B cell (primary cell): Measurements from ENCODE around the gene GRIN2D. TPM values are rescaled to one million over a fixed set of nuclear protein-coding genes. Genes with fewer than 3 reads are reported as not detected.

Experiments used
- ATAC-seq: fragments of 200-7000 bp; cut with Tn5 transposase; one replicate; pipeline ENCODE4 v1.10.0; 2021; ENCODE audit warnings: low read depth, mild to moderate bottlenecking, moderate number of reproducible peaks, moderate library complexity
- CTCF ChIA-PET: fragments of 350-600 bp; sonication (Branson Sonifier 250); formaldehyde crosslinking; loops from one replicate; lab custom pipeline; 2021; ENCODE audit warnings: antibody characterized with exemption, inconsistent platforms; lab: Charles Lee
- POLR2A ChIA-PET: fragments of 350-600 bp; sonication (Branson Sonifier 250); formaldehyde crosslinking; loops from one replicate; lab custom pipeline; 2021; ENCODE audit warnings: antibody characterized with exemption; lab: Charles Lee
- DNase-seq: peaks from one replicate; pipeline ENCODE4 v3.0.0; 2013
- H2AFZ ChIP-seq: 2 replicates; pipeline ENCODE4 v1.6.1; 2012; ENCODE audit warnings: mild to moderate bottlenecking, low read depth, low read length; ENCODE audit not compliant: insufficient read depth, poor library complexity, severe bottlenecking
- H3K27ac ChIP-seq, 2 donors: 1 replicate in 1 of 2; 2 replicates in 1 of 2; pipeline ENCODE4 v1.5.1; 2012 to 2013; ENCODE audit warnings: low read length in 2 of 2, mild to moderate bottlenecking in 2 of 2, moderate library complexity in 1 of 2
- H3K27me3 ChIP-seq, 4 experiments: fragments of 200-600 bp in 1 of 4; sonication (generic) in 1 of 4; replicated peaks in 1 of 4; 1 replicate in 2 of 4; 2 replicates in 2 of 4; pipeline versions ENCODE4 v1.6.1 to v1.7.0; 2013 to 2016; ENCODE audit warnings: low read length in 3 of 4, mild to moderate bottlenecking in 2 of 4, mixed read lengths in 1 of 4, moderate library complexity in 1 of 4; ENCODE audit not compliant: insufficient read depth in 4 of 4, control insufficient read depth in 3 of 4; ENCODE audit errors: control extremely low read depth in 1 of 4
- H3K36me3 ChIP-seq, 2 experiments: replicated peaks in 1 of 2; 1 replicate in 1 of 2; 2 replicates in 1 of 2; pipeline versions ENCODE4 v1.6.1 to v1.7.1; 2013; ENCODE audit warnings: low read length in 1 of 2; ENCODE audit not compliant: insufficient read depth in 2 of 2, control insufficient read depth in 1 of 2; ENCODE audit errors: control extremely low read depth in 1 of 2, extremely low read depth in 1 of 2
- H3K4me1 ChIP-seq, 2 donors: fragments of 200-600 bp in 1 of 2; sonication (generic) in 1 of 2; 1 replicate in 1 of 2; 2 replicates in 1 of 2; pipeline versions ENCODE4 v1.5.1 to v1.6.1; 2013 to 2017; ENCODE audit warnings: low read length in 2 of 2; ENCODE audit not compliant: control insufficient read depth in 2 of 2, insufficient read depth in 2 of 2
- H3K4me2 ChIP-seq: replicated peaks from 2 replicates; pipeline ENCODE3; 2012; ENCODE audit warnings: mild to moderate bottlenecking, low read depth, low read length; ENCODE audit not compliant: poor library complexity, severe bottlenecking
- H3K4me3 ChIP-seq, 5 experiments: fragments of 200-600 bp in 1 of 5; sonication (generic) in 1 of 5; 1 replicate in 3 of 5; 2 replicates in 2 of 5; pipeline versions ENCODE4 v1.5.1 to v1.7.0; 2011 to 2016; ENCODE audit warnings: low read length in 4 of 5, mild to moderate bottlenecking in 4 of 5, low read depth in 2 of 5, control low read depth in 1 of 5, moderate library complexity in 1 of 5; ENCODE audit not compliant: insufficient read depth in 1 of 5; ENCODE audit errors: control extremely low read depth in 1 of 5, extremely low read depth in 1 of 5
- H3K79me2 ChIP-seq: fragments of 200-600 bp; sonication (generic); one replicate; pipeline ENCODE4 v1.6.0; 2016; ENCODE audit warnings: low read length; ENCODE audit not compliant: control insufficient read depth, insufficient read depth
- H3K9ac ChIP-seq: fragments of 200-600 bp; sonication (generic); 2 replicates; pipeline ENCODE4 v1.6.1; 2017; ENCODE audit warnings: mild to moderate bottlenecking, low read length, moderate library complexity
- H3K9me3 ChIP-seq, 3 donors: one replicate each; pipeline versions ENCODE4 v1.6.1 to v1.7.1; 2013; ENCODE audit warnings: low read length in 2 of 3; ENCODE audit not compliant: control insufficient read depth in 2 of 3, insufficient read depth in 1 of 3; ENCODE audit errors: control extremely low read depth in 1 of 3
- H4K20me1 ChIP-seq: 2 replicates; pipeline ENCODE4 v1.6.0; 2012; ENCODE audit warnings: mild to moderate bottlenecking, low read length; ENCODE audit not compliant: insufficient read depth, control insufficient read depth, poor library complexity, severe bottlenecking
- H3K27ac Mint-ChIP-seq: one replicate; pipeline ENCODE4 v1.8.0; 2021; ENCODE audit warnings: mixed read lengths
- H3K27me3 Mint-ChIP-seq: one replicate; pipeline ENCODE4 v1.8.0; 2021; ENCODE audit warnings: mixed read lengths
- H3K4me1 Mint-ChIP-seq: one replicate; pipeline ENCODE4 v1.8.0; 2021; ENCODE audit warnings: mixed read lengths
- H3K4me3 Mint-ChIP-seq: one replicate; pipeline ENCODE4 v1.8.0; 2021; ENCODE audit warnings: mixed read lengths
- H3K9me3 Mint-ChIP-seq: one replicate; pipeline ENCODE4 v1.8.0; 2022; ENCODE audit warnings: mixed read lengths; ENCODE audit not compliant: insufficient read depth
- EZH2 ChIP-seq: IDR thresholded peaks from 2 replicates; pipeline ENCODE4 v1.6.1; 2012; ENCODE audit warnings: borderline replicate concordance, low read depth, mild to moderate bottlenecking, moderate library complexity, low read length; ENCODE audit not compliant: insufficient read depth, poor library complexity, severe bottlenecking
- WGBS: methylation state at CpG from one replicate; pipeline ENCODE4 v1.1.5; 2013; ENCODE audit warnings: missing lambda C conversion rate; ENCODE audit not compliant: insufficient coverage; 5-methylcytosine and 5-hydroxymethylcytosine counted together
- intact Hi-C: fragments of 100-400 bp; cut with micrococcal nuclease; formaldehyde crosslinking; loops from one replicate; pipeline ENCODE4 v1.10.0; 2022
- polyA plus RNA-seq: library from polyadenylated mRNA; depleted of rRNA; stranded (reverse); fragments of >200 nt; gene quantifications from 2 replicates; pipeline ENCODE4 v1.2.3, GENCODE V29; 2012
- total RNA-seq, 2 donors: library from RNA; stranded (reverse); fragments of 120-200 nt in 1 of 2; gene quantifications; 1 replicate in 1 of 2; 2 replicates in 1 of 2; pipeline versions ENCODE4 v1.2.3 to v1.2.4, GENCODE V29; 2013 to 2022
- TF ChIP-seq, protein P1 (sequence below): fragments of 200-600 bp; IDR thresholded peaks from one replicate; pipeline ENCODE4 v1.8.0; 2022; ENCODE audit warnings: antibody characterized with exemption, mild to moderate bottlenecking

GRIN2D gene
- total and polyA plus RNA-seq, 2 donors (not counting 1 experiment from before 2014, with no cell fraction given) = not detected

DNA sequence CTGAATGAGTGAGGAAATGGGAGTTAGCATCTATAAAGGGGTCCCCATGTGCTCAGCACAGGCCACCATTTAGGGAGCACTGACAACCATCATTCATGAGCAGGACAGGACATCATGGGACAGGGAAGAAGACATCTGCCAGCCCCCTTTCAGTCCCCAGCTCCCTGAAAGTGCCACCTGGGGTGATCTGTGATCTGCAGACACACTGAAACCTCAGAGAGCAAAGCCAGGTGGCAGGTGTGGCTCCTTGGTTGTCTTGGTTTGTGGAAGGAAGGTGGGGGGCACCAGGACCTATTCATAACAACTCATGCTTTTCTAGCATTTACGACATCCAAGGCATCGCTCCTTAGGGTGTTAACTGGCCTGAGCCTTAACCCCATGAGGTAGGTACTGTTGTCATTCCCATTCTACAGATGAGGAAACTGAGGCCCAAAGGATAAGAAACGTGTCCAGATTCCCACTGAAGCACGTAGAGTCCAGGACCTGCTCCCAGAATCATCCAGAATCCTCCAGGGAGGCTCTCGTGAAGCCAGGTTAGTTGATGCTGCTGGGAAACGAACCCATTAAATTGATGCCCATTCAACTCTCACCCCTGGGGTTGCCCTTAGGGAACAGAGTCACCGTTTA, 7.9 kb upstream of the GRIN2D start:
- intact Hi-C loops = no loop called here
- Histone ChIP-seq H3K9me3 (no peaks in the 10 kb centered on the region), H4K20me1 (no peaks in the 10 kb centered on the region), H3K79me2 (no peaks in the 10 kb centered on the region), H3K4me1 (peaks cover 5% of the 10 kb centered on the region in 2 donors), H3K27me3 (no peaks in the 10 kb centered on the region), H3K4me3 (no peak overlapping the region), H2AFZ (no peak overlapping the region), H3K9ac (no peak overlapping the region), H3K27ac (no peak overlapping the region), H3K36me3 (peaks cover 1 to 47% of the 10 kb centered on the region in 2 experiments), H3K4me2 (no peak overlapping the region)
- no peaks in the 10 kb centered on the region for H3K27me3 Mint-ChIP-seq
- no peak overlapping the region for H3K4me3 Mint-ChIP-seq
- no peak overlapping the region for H3K27ac Mint-ChIP-seq
- ChIA-PET CTCF (no interaction called here), POLR2A (no interaction called here)
- TF ChIP-seq EZH2 = no peak
- TF ChIP-seq, protein P1, sequence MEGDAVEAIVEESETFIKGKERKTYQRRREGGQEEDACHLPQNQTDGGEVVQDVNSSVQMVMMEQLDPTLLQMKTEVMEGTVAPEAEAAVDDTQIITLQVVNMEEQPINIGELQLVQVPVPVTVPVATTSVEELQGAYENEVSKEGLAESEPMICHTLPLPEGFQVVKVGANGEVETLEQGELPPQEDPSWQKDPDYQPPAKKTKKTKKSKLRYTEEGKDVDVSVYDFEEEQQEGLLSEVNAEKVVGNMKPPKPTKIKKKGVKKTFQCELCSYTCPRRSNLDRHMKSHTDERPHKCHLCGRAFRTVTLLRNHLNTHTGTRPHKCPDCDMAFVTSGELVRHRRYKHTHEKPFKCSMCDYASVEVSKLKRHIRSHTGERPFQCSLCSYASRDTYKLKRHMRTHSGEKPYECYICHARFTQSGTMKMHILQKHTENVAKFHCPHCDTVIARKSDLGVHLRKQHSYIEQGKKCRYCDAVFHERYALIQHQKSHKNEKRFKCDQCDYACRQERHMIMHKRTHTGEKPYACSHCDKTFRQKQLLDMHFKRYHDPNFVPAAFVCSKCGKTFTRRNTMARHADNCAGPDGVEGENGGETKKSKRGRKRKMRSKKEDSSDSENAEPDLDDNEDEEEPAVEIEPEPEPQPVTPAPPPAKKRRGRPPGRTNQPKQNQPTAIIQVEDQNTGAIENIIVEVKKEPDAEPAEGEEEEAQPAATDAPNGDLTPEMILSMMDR = no peak
- ATAC-seq (no peak), DNase-seq (no peak)
- H3K9me3 Mint-ChIP-seq = no peaks in the 10 kb centered on the region
- WGBS = 94% methylated on average over 3 of the region's 7 CpGs
- peaks cover 3% of the 10 kb centered on the region for H3K4me1 Mint-ChIP-seq

DNA sequence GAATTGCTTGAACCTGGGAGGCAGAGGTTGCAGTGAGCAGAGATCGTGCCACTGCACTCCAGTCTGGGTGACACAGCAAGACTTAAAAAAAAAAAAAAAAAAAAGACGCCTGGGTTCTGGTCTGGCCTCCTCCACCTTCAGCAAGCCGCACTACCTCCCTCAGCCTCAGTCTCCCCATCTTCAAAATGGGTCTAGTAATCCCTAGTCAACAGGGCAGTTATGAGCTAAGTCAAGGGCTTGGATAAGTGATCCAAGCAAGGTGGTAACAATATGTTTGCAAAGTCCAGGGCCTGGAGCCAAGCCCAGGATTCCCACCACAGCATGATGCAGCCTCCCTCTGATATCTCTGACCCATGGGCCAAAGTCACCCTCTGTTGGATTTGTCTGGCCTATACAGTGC, 6.5 kb upstream of the GRIN2D start:
- no peak for DNase-seq
- no peak overlapping the region for H3K9ac ChIP-seq
- H3K4me1 ChIP-seq = peaks cover 9 to 14% of the 10 kb centered on the region in 2 donors
- no peak overlapping the region for H3K4me2 ChIP-seq
- peaks cover 1 to 43% of the 10 kb centered on the region in 2 experiments for H3K36me3 ChIP-seq
- WGBS = 100% methylated on average over 1 of the region's 3 CpGs
- ChIA-PET POLR2A (interaction anchor here (0.7 kb wide), 2 partner anchors 15 to 24 kb away, joined by 7 read pairs; no protein-coding TSS in a partner anchor), CTCF (interaction anchor here (0.7 kb wide), 2 partner anchors 13 to 296 kb away, joined by 3 to 4 read pairs; no protein-coding TSS in a partner anchor)
- Mint-ChIP-seq H3K27me3 (no peaks in the 10 kb centered on the region), H3K27ac (no peak overlapping the region), H3K4me3 (no peak overlapping the region), H3K9me3 (no peaks in the 10 kb centered on the region), H3K4me1 (peaks cover 5% of the 10 kb centered on the region)
- intact Hi-C loops = no loop called here
- H3K27me3 ChIP-seq = no peaks in the 10 kb centered on the region
- no peaks in the 10 kb centered on the region for H3K9me3 ChIP-seq
- no peak overlapping the region for H3K27ac ChIP-seq
- ATAC-seq = no peak
- H2AFZ ChIP-seq = no peak overlapping the region
- no peaks in the 10 kb centered on the region for H4K20me1 ChIP-seq
- TF ChIP-seq, protein P1 = no peak
- TF ChIP-seq EZH2 = no peak
- no peak overlapping the region for H3K4me3 ChIP-seq
- peaks cover 9% of the 10 kb centered on the region for H3K79me2 ChIP-seq
